HL-60 (cell line): Measurements from ENCODE around the gene FMO3.

ENCODE experiments used
- DNase-seq, 2 experiments: peaks; one replicate each; pipeline ENCODE4 v3.0.0-alpha.2; 2010 to 2020; ENCODE audit warnings: low read depth in 1 of 2, low spot score in 1 of 2
- H3K27ac ChIP-seq: fragments of 250-450 bp; sonication (Bioruptor Pico); replicated peaks from 2 replicates; pipeline ENCODE4 v1.5.1; 2020; ENCODE audit warnings: mild to moderate bottlenecking, moderate library complexity
- H3K27me3 ChIP-seq: fragments of 250-450 bp; sonication (Bioruptor Pico); 2 replicates; pipeline ENCODE4 v1.5.1; 2021; ENCODE audit warnings: mild to moderate bottlenecking, moderate library complexity; ENCODE audit not compliant: insufficient read depth, poor library complexity, severe bottlenecking
- H3K4me3 ChIP-seq: replicated peaks from 2 replicates; pipeline ENCODE4 v1.5.1; 2011; ENCODE audit warnings: mild to moderate bottlenecking, control low read depth, low read length; ENCODE audit not compliant: insufficient read depth
- CTCF ChIP-seq: IDR thresholded peaks from one replicate; pipeline ENCODE4 v1.5.1; 2011; ENCODE audit warnings: low read length, control low read depth, inconsistent platforms; ENCODE audit not compliant: insufficient read depth
- GABPA ChIP-seq: IDR thresholded peaks from 2 replicates; pipeline ENCODE4 v1.6.1; 2012; ENCODE audit warnings: low read depth
- POLR2AphosphoS5 ChIP-seq: IDR thresholded peaks from 2 replicates; pipeline ENCODE4 v1.6.1; 2012; ENCODE audit warnings: low read depth
- REST ChIP-seq: IDR thresholded peaks from 2 replicates; pipeline ENCODE4 v1.6.1; 2012; ENCODE audit warnings: low read depth; ENCODE audit not compliant: insufficient replicate concordance
- SPI1 ChIP-seq: IDR thresholded peaks from 2 replicates; pipeline ENCODE4 v1.6.1; 2012; ENCODE audit warnings: low read depth, mild to moderate bottlenecking, borderline replicate concordance
- long read RNA-seq: library from polyadenylated mRNA; unstranded; transcript quantifications from one replicate; pipeline ENCODE4 v2.0.0, GENCODE V29; 2020

FMO3 gene
- long read RNA-seq: 0 reads

GRCh38 chr1:171090604-171091003 is at the start of gene FMO3:
Gene FMO3, plus strand, starts transcription at chr1:171090905. Its CDS starts 1,754 bp downstream, at chr1:171092659.
- Histone ChIP-seq H3K27me3 (no peaks in the 10 kb centered on the region), H3K4me3 (no peak within 1 kb of the TSS), H3K27ac (no peak within 1 kb of the TSS)
- DNase-seq: no peak
- TF ChIP-seq CTCF (no peak), GABPA (no peak), POLR2AphosphoS5 (no peak), REST (no peak), SPI1 (no peak)

- H3K27ac ChIP-seq: no peak overlapping the region
- TF ChIP-seq REST: no peak
- no peak for TF ChIP-seq CTCF
- no peak for TF ChIP-seq GABPA
- no peak for TF ChIP-seq SPI1
- no peak for TF ChIP-seq POLR2AphosphoS5
- no peak for DNase-seq
- no peaks in the 10 kb centered on the region for H3K27me3 ChIP-seq
- H3K4me3 ChIP-seq: no peak overlapping the region
Observed at GRCh38 chr1:171048014-171048413, 42.7 kb upstream of the FMO3 start.

GRCh38 chr1:171052977-171053376 is 37.7 kb upstream of the FMO3 start:
- TF ChIP-seq GABPA: no peak
- TF ChIP-seq SPI1: no peak
- no peak for TF ChIP-seq POLR2AphosphoS5
- TF ChIP-seq CTCF: no peak
- TF ChIP-seq REST: no peak
- no peak for DNase-seq
- H3K27me3 ChIP-seq: no peaks in the 10 kb centered on the region
- no peak overlapping the region for H3K4me3 ChIP-seq
- no peak overlapping the region for H3K27ac ChIP-seq
